Suppressor macrophage treated with lipopolysaccharide for 1 hour (primary cell): ENCODE measurements around the gene LRIG2.
A peak's percentile ranks its signal among the peaks of the same experiment; 100 is the strongest.
"Not testable (repeated sequence)": the region's sequence is repeated elsewhere in the genome, so short reads cannot be mapped to it uniquely, and the experiment has no call there.

Experiments
- DNase-seq, 3 donors: peaks; one replicate each; pipeline ENCODE4 v3.0.0-alpha.2; 2020 to 2022

The LRIG2 gene

GRCh38 chr1:113072757-113073478 is at the start of gene LRIG2:
Gene LRIG2 (plus strand): TSS chr1:113073198. CDS start chr1:113073407, 209 bp downstream.
- peak; percentile 99 for DNase-seq

- not testable (repeated sequence) for DNase-seq
Observed at GRCh38 chr1:113023316-113023715, 49.7 kb upstream of the LRIG2 start.

- no peak for DNase-seq
Observed at GRCh38 chr1:113027007-113027406, 46.0 kb upstream of the LRIG2 start.

GRCh38 chr1:113027449-113027848 is 45.5 kb upstream of the LRIG2 start:
- no peak for DNase-seq

- no peak for DNase-seq
Observed at GRCh38 chr1:113029822-113030221, 43.2 kb upstream of the LRIG2 start.

GRCh38 chr1:113031171-113031933 is 41.6 kb upstream of the LRIG2 start:
- DNase-seq: no peak

GRCh38 chr1:113035086-113035485 is 37.9 kb upstream of the LRIG2 start:
- DNase-seq: no peak

- DNase-seq: no peak
Observed at GRCh38 chr1:113036639-113037321, 36.2 kb upstream of the LRIG2 start.

- DNase-seq: no peak
Observed at GRCh38 chr1:113040041-113040440, 33.0 kb upstream of the LRIG2 start.

- peak in 1 of 3 donors; percentile 12 for DNase-seq
Observed at GRCh38 chr1:113040718-113041412, 32.1 kb upstream of the LRIG2 start.

GRCh38 chr1:113041569-113042284 is 31.3 kb upstream of the LRIG2 start:
- DNase-seq: no peak

GRCh38 chr1:113042285-113043143 is 30.5 kb upstream of the LRIG2 start:
- peak; percentile 92 to 96 (median 94) for DNase-seq

- not testable (repeated sequence) for DNase-seq
Observed at GRCh38 chr1:113043144-113043488, 29.9 kb upstream of the LRIG2 start.

- peak; percentile 27 to 49 (median 48) for DNase-seq
Observed at GRCh38 chr1:113046569-113046968, 26.4 kb upstream of the LRIG2 start.

- no peak for DNase-seq
Observed at GRCh38 chr1:113048064-113048463, 24.9 kb upstream of the LRIG2 start.

GRCh38 chr1:113053344-113054126 is 19.5 kb upstream of the LRIG2 start:
- no peak for DNase-seq

- DNase-seq: no peak
Observed at GRCh38 chr1:113055570-113055969, 17.4 kb upstream of the LRIG2 start.

GRCh38 chr1:113057006-113057405 is 16.0 kb upstream of the LRIG2 start:
- DNase-seq: no peak

GRCh38 chr1:113058941-113059706 is 13.9 kb upstream of the LRIG2 start:
- no peak for DNase-seq

- DNase-seq: not testable (repeated sequence)
Observed at GRCh38 chr1:113063456-113063855, 9.5 kb upstream of the LRIG2 start.
